DND-41 (cell line): Measurements from ENCODE around the gene HEXA.

ENCODE experiments used
- CTCF ChIP-seq: IDR thresholded peaks from 2 replicates; pipeline ENCODE4 v1.5.1; 2012; ENCODE audit warnings: borderline replicate concordance, low read length, moderate library complexity, mild to moderate bottlenecking; ENCODE audit not compliant: poor library complexity, severe bottlenecking; ENCODE audit errors: extremely low read depth
- EZH2 ChIP-seq: IDR thresholded peaks from 3 replicates; pipeline ENCODE4 v1.6.1; 2012; ENCODE audit warnings: borderline replicate concordance, low read depth, mild to moderate bottlenecking, moderate library complexity, low read length, inconsistent platforms; ENCODE audit not compliant: severe bottlenecking

- TF ChIP-seq CTCF, result no peak
- no peak for TF ChIP-seq EZH2
Observed at GRCh38 chr15:72302955-72303354, 72.9 kb downstream of the HEXA start.
